GM12878 (cell line): ENCODE measurements around the gene OR2T27. TPM values are rescaled to one million over a fixed set of nuclear protein-coding genes. Genes with fewer than 3 reads are reported as not detected.

ENCODE experiments used
- ATAC-seq: fragments of 200-7000 bp; cut with Tn5 transposase; 3 replicates; pipeline ENCODE4 v1.9.1; 2020; ENCODE audit warnings: mild to moderate bottlenecking, moderate library complexity
- BruUV-seq: library from RNA; stranded (reverse); fragments of 400-500 nt; replicated peaks from 2 replicates; lab custom pipeline; 2021; lab: Mats Ljungman, UMichigan
- CTCF ChIA-PET: fragments of 300-600 bp; sonication (Branson Sonifier 250); formaldehyde crosslinking; extraction: SDS; loops from one replicate; lab custom pipeline; 2021; ENCODE audit warnings: inconsistent platforms; lab: Yijun Ruan, JAX
- POLR2A ChIA-PET: fragments of 350-600 bp; formaldehyde crosslinking; extraction: SDS; loops from one replicate; lab custom pipeline; 2021; ENCODE audit warnings: inconsistent platforms; lab: Charles Lee
- RAD21 ChIA-PET: fragments of 300-600 bp; sonication (Branson Sonifier 250); formaldehyde crosslinking; loops from one replicate; lab custom pipeline; 2023; ENCODE audit warnings: antibody characterized with exemption; ENCODE audit not compliant: unreplicated experiment; lab: Charles Lee
- SMC1A ChIA-PET: fragments of 300-600 bp; sonication (Branson Sonifier 250); formaldehyde crosslinking; loops from one replicate; lab custom pipeline; 2023; ENCODE audit not compliant: unreplicated experiment, uncharacterized antibody; lab: Charles Lee
- DNase-seq: peaks from one replicate; pipeline ENCODE4 v3.0.0-alpha.2; 2011; ENCODE audit warnings: low read depth, low spot score
- FAIRE-seq: peaks from 3 replicates; lab custom pipeline; 2011; peaks lifted over from hg19 to GRCh38; lab: Jason Lieb, UNC
- H2AFZ ChIP-seq: 2 replicates; pipeline ENCODE4 v1.6.0; 2011; ENCODE audit warnings: low read depth, low read length, control low read depth; ENCODE audit not compliant: control insufficient read depth
- H3K27ac ChIP-seq: 2 replicates; pipeline ENCODE4 v1.5.1; 2011; ENCODE audit warnings: control low read depth; ENCODE audit not compliant: control insufficient read depth, insufficient read depth
- H3K27me3 ChIP-seq, 2 experiments: replicated peaks in 1 of 2; 2 replicates each; pipeline versions ENCODE4 v1.6.0 to v1.6.1; 2011; ENCODE audit warnings: low read length in 1 of 2; ENCODE audit not compliant: control insufficient read depth in 2 of 2, insufficient read depth in 2 of 2
- H3K36me3 ChIP-seq, 2 experiments: 2 replicates each; pipeline ENCODE4 v1.5.1; 2011; ENCODE audit warnings: low read length in 1 of 2; ENCODE audit not compliant: control insufficient read depth in 2 of 2, insufficient read depth in 2 of 2
- H3K4me1 ChIP-seq: 2 replicates; pipeline ENCODE4 v1.6.1; 2011; ENCODE audit warnings: mild to moderate bottlenecking, low read length, moderate library complexity, mixed read lengths; ENCODE audit not compliant: control insufficient read depth, insufficient read depth
- H3K4me2 ChIP-seq: 2 replicates; pipeline ENCODE4 v1.6.0; 2011; ENCODE audit warnings: control low read depth; ENCODE audit not compliant: control insufficient read depth, insufficient read depth
- H3K4me3 ChIP-seq: fragments of 200-600 bp; sonication (generic); 2 replicates; pipeline ENCODE4 v1.5.1; 2016
- H3K79me2 ChIP-seq: 2 replicates; pipeline ENCODE4 v1.6.0; 2011; ENCODE audit warnings: low read length; ENCODE audit not compliant: control insufficient read depth, insufficient read depth
- H3K9ac ChIP-seq: 2 replicates; pipeline ENCODE4 v1.8.0; 2011; ENCODE audit warnings: low read length, control low read depth, mixed read lengths; ENCODE audit not compliant: control insufficient read depth, insufficient read depth
- H3K9me3 ChIP-seq: replicated peaks from 3 replicates; pipeline ENCODE4 v1.5.1; 2011; ENCODE audit warnings: mild to moderate bottlenecking, low read length; ENCODE audit not compliant: control insufficient read depth, insufficient read depth
- H4K20me1 ChIP-seq: 2 replicates; pipeline ENCODE4 v1.6.0; 2011; ENCODE audit not compliant: control insufficient read depth, insufficient read depth
- FOS ChIP-seq: IDR thresholded peaks from 3 replicates; pipeline ENCODE4 v1.6.1; 2011; ENCODE audit warnings: borderline replicate concordance; ENCODE audit not compliant: insufficient read length; ENCODE audit errors: extremely low read depth
- IRF4 ChIP-seq: IDR thresholded peaks from 2 replicates; pipeline ENCODE4 v1.6.1; 2011; ENCODE audit warnings: low read depth, low read length
- KAT2A ChIP-seq: conservative IDR thresholded peaks from 2 replicates; pipeline ENCODE4 v1.6.1; 2011; ENCODE audit warnings: low read depth, low read length; ENCODE audit not compliant: control insufficient read depth
- MTA3 ChIP-seq: IDR thresholded peaks from 2 replicates; pipeline ENCODE4 v1.6.1; 2012; ENCODE audit warnings: low read length, inconsistent platforms, borderline replicate concordance
- NFYA ChIP-seq: IDR thresholded peaks from 2 replicates; pipeline ENCODE4 v1.6.1; 2011; ENCODE audit warnings: low read depth, mild to moderate bottlenecking, low read length, improper control_type of control experiment, borderline replicate concordance
- NKRF ChIP-seq: fragments of 450-650 bp; conservative IDR thresholded peaks from 2 replicates; pipeline ENCODE4 v1.6.1; 2017; ENCODE audit warnings: mild to moderate bottlenecking, moderate library complexity
- NR2C2 ChIP-seq: IDR thresholded peaks from 2 replicates; pipeline ENCODE4 v1.6.1; 2011; ENCODE audit warnings: borderline replicate concordance, low read depth; ENCODE audit not compliant: control insufficient read depth, insufficient read length
- POLR2AphosphoS5 ChIP-seq: IDR thresholded peaks from 2 replicates; pipeline ENCODE4 v1.6.1; 2011; ENCODE audit warnings: mild to moderate bottlenecking, low read length, inconsistent platforms
- SMAD1 ChIP-seq: fragments of 450-650 bp; IDR thresholded peaks from 2 replicates; pipeline ENCODE4 v1.6.1; 2018; ENCODE audit warnings: mild to moderate bottlenecking, low read depth; ENCODE audit not compliant: partially characterized antibody
- SP1 ChIP-seq: IDR thresholded peaks from one replicate; pipeline ENCODE4 v1.6.1; 2011; ENCODE audit warnings: low read depth, low read length
- TCF7 ChIP-seq: IDR thresholded peaks from 2 replicates; pipeline ENCODE4 v1.6.1; 2014; ENCODE audit warnings: antibody characterized with exemption, borderline replicate concordance
- WGBS: methylation state at CpG from one replicate; pipeline ENCODE4 v1.1.6; 2016; ENCODE audit warnings: low lambda C conversion rate; ENCODE audit not compliant: insufficient replicate concordance, insufficient coverage; ENCODE audit errors: missing lambda C conversion rate; 5-methylcytosine and 5-hydroxymethylcytosine counted together
- in situ Hi-C: fragments of 300-500 bp; cut with MboI; formaldehyde crosslinking; loops from 9 replicates; pipeline ENCODE4 v1.14.3; 2018; ENCODE audit warnings: mixed read lengths
- intact Hi-C: fragments of 100-400 bp; cut with micrococcal nuclease; formaldehyde crosslinking; loops from one replicate; pipeline ENCODE4 v1.14.2; 2022; ENCODE audit not compliant: unreplicated experiment
- polyA plus RNA-seq, 11 experiments: library from polyadenylated mRNA; depleted of rRNA in 4 of 11; unstranded in 6 of 11; stranded (reverse) in 5 of 11; fragments of >200 nt; fragmentation: Nextera tagmentation in 4 of 11; fragmentation: Illumina TruSeq in 1 of 11; extraction: Ambion mirVana in 4 of 11; extraction: Trizol in 1 of 11; gene quantifications; 1 replicate in 1 of 11; 2 replicates in 10 of 11; pipeline versions ENCODE4 v1.2.1 to v1.2.3, GENCODE V29; 2011 to 2016; ENCODE audit warnings: inconsistent platforms in 2 of 11, missing spikeins in 2 of 11, low read depth in 1 of 11
- total RNA-seq, 4 experiments: library from RNA; depleted of rRNA in 3 of 4; stranded (reverse); fragments of >200 nt in 3 of 4; fragmentation: Illumina TruSeq in 1 of 4; extraction: Trizol in 1 of 4; gene quantifications; 2 replicates each; pipeline versions ENCODE4 v1.2.1 to v1.2.3, GENCODE V29; 2013 to 2021
- TF ChIP-seq, protein P1 (sequence below): fragments of 150-350 bp; IDR thresholded peaks from 2 replicates; pipeline ENCODE4 v1.6.1; 2014; ENCODE audit warnings: mild to moderate bottlenecking, low read depth, low read length

OR2T27 gene
- total and polyA plus RNA-seq, 10 of the 15 experiments (the other 5 are each of a cell fraction or from before 2014, with no cell fraction given), result 0.13 to 0.33 (median 0.22) TPM; not detected in 3

DNA sequence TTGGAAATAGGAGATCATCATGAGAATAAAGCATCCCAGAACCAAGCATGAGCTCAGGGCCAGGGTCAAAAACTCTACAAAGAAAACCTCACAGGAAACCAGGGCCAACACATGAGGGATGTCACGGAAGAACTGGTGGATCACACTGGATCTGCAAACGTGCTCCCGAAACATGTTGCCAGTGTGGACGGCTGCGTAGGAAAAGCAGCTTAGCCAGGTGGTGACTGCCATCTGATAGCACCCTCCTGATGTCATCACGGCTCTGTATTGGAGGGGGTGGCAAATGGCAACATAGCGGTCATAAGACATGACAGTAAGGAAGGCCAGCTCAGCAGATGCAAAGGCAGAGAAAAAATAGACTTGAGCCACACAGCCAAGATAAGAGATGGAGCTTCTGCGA is 26.3 kb upstream of the OR2T27 start:
- FAIRE-seq (no peak), DNase-seq (no peak), ATAC-seq (no peak)
- no peak overlapping the region for H3K9ac ChIP-seq
- H3K4me1 ChIP-seq, result no peaks in the 10 kb centered on the region
- BruUV-seq, result no TSS peak
- H3K4me3 ChIP-seq, result no peak overlapping the region
- 93% methylated on average over 8 of the region's 8 CpGs for WGBS
- H2AFZ ChIP-seq, result no peak overlapping the region
- no peaks in the 10 kb centered on the region; the same call in 1 of the 3 replicates for H3K9me3 ChIP-seq
- ChIA-PET SMC1A (interaction anchor here (0.9 to 2.6 kb wide), 4 partner anchors 13 to 277 kb away, joined by 3 to 7 read pairs (median 4); no protein-coding TSS in a partner anchor), POLR2A (no interaction called here), CTCF (interaction anchor here (2.2 kb wide), 1 partner anchor 13 kb away, joined by 5 read pairs; no protein-coding TSS in a partner anchor), RAD21 (interaction anchor here (0.6 kb wide), 1 partner anchor 18 kb away, joined by 3 read pairs; no protein-coding TSS in a partner anchor)
- H3K27me3 ChIP-seq, result no peaks in the 10 kb centered on the region
- in situ Hi-C loops (no loop called here), intact Hi-C loops (loop anchor here (10.0 kb wide), 1 partner anchor 747 kb away; no protein-coding TSS in a partner anchor)
- H3K79me2 ChIP-seq, result no peaks in the 10 kb centered on the region
- no peaks in the 10 kb centered on the region for H3K36me3 ChIP-seq
- no peak overlapping the region for H3K4me2 ChIP-seq
- H4K20me1 ChIP-seq, result no peaks in the 10 kb centered on the region
- TF ChIP-seq POLR2AphosphoS5, result no peak
- TF ChIP-seq NFYA, result no peak
- TF ChIP-seq NKRF, result no peak
- TF ChIP-seq MTA3, result no peak
- no peak for TF ChIP-seq FOS
- no peak for TF ChIP-seq SMAD1
- TF ChIP-seq, protein P1, sequence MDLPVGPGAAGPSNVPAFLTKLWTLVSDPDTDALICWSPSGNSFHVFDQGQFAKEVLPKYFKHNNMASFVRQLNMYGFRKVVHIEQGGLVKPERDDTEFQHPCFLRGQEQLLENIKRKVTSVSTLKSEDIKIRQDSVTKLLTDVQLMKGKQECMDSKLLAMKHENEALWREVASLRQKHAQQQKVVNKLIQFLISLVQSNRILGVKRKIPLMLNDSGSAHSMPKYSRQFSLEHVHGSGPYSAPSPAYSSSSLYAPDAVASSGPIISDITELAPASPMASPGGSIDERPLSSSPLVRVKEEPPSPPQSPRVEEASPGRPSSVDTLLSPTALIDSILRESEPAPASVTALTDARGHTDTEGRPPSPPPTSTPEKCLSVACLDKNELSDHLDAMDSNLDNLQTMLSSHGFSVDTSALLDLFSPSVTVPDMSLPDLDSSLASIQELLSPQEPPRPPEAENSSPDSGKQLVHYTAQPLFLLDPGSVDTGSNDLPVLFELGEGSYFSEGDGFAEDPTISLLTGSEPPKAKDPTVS, result no peak
- TF ChIP-seq IRF4, result no peak
- TF ChIP-seq KAT2A, result no peak
- no peak for TF ChIP-seq TCF7
- TF ChIP-seq NR2C2, result no peak
- no peak for TF ChIP-seq SP1
- no peak overlapping the region for H3K27ac ChIP-seq
